ENCODE results near the gene ADAMTS5. TPM values are rescaled to one million over a fixed set of nuclear protein-coding genes. Genes with fewer than 3 reads are reported as not detected.

ADAMTS5 gene
- total RNA-seq, 4 donors from 2014 or later, result 24.8 to 99.7 (median 48.4) TPM

DNA sequence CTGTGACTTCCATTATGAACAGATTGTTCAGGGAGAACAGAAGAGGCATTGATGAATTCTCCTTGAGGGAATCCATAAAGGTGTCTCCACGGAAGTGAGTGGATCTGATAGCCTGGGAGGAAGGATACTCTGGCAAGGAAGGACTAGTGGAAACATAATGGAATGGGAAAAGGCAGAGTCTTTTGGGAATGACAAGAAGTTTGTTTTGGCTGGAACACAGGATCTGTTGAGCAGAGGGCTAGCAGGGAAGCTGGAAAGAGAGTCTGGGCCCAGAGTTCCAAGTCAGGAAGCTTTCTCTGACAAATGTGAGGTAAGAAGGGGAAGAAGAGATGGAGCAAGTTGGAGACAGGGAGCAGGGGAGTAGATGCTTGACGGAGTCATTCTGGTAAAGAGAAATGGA, 8.1 kb downstream of the ADAMTS5 start:
- TF ChIP-seq POLR2A (IDR thresholded peaks at IDR 0.05) (no peak), CTCF (IDR thresholded peaks at IDR 0.05) (no peak)
- intact Hi-C loops (cut with DNase I; ENCODE audit: low total_unique reads), result no loop called here
- H3K9me3 ChIP-seq, result no peaks in the 10 kb centered on the region
- H3K27me3 ChIP-seq, result no peaks in the 10 kb centered on the region
- peaks cover 7% of the 10 kb centered on the region in 2 donors for H3K4me1 ChIP-seq
- H3K27ac ChIP-seq, result peak overlapping the region; percentile 39 to 98
- no peak overlapping the region for H3K4me3 ChIP-seq
- DNase-seq, result no peak
- H3K36me3 ChIP-seq, result no peaks in the 10 kb centered on the region

GRCh38 chr21:26956813-26957212, 10.1 kb downstream of the ADAMTS5 start:
- intact Hi-C loops (cut with DNase I; ENCODE audit: low total_unique reads), result no loop called here
- Histone ChIP-seq H3K9me3 (no peaks in the 10 kb centered on the region), H3K27ac (peak overlapping the region; percentile 31 to 34), H3K36me3 (no peaks in the 10 kb centered on the region), H3K4me3 (no peak overlapping the region), H3K27me3 (no peaks in the 10 kb centered on the region), H3K4me1 (peaks cover 7 to 12% of the 10 kb centered on the region in 2 donors)
- no peak for TF ChIP-seq POLR2A (IDR thresholded peaks at IDR 0.05)
- DNase-seq, result no peak

- TF ChIP-seq POLR2A (IDR thresholded peaks at IDR 0.05) (no peak), CTCF (IDR thresholded peaks at IDR 0.05) (no peak)
- intact Hi-C loops (cut with DNase I; ENCODE audit: low total_unique reads), result no loop called here
- no peak overlapping the region for H3K4me3 ChIP-seq
- no peak for DNase-seq
- H3K4me1 ChIP-seq, result peaks cover 1 to 12% of the 10 kb centered on the region in 2 donors
- peak overlapping the region; percentile 31 to 34 for H3K27ac ChIP-seq
- no peaks in the 10 kb centered on the region for H3K27me3 ChIP-seq
- no peaks in the 10 kb centered on the region for H3K36me3 ChIP-seq
- H3K9me3 ChIP-seq, result no peaks in the 10 kb centered on the region
Measured at GRCh38 chr21:26956216-26956615, 10.7 kb downstream of the ADAMTS5 start.

- Histone ChIP-seq H3K4me1 (peaks cover 0 to 5% of the 10 kb centered on the region in 2 donors), H3K4me3 (no peak overlapping the region), H3K36me3 (no peaks in the 10 kb centered on the region), H3K27ac (peak overlapping the region; percentile 24 to 30), H3K9me3 (no peaks in the 10 kb centered on the region), H3K27me3 (no peaks in the 10 kb centered on the region)
- DNase-seq, result no peak
- intact Hi-C loops (cut with DNase I; ENCODE audit: low total_unique reads), result no loop called here
- TF ChIP-seq CTCF (IDR thresholded peaks at IDR 0.05) (no peak), POLR2A (IDR thresholded peaks at IDR 0.05) (no peak)
Measured at GRCh38 chr21:26954662-26955121, 12.2 kb downstream of the ADAMTS5 start.

GRCh38 chr21:26952374-26953066, 14.4 kb downstream of the ADAMTS5 start:
- no peak for TF ChIP-seq CTCF (IDR thresholded peaks at IDR 0.05)
- no peak for TF ChIP-seq POLR2A (IDR thresholded peaks at IDR 0.05)

More at GRCh38 chr21:26952374-26953066, 14.4 kb downstream of the ADAMTS5 start:
- DNase-seq, result no peak
- H3K27me3 ChIP-seq, result no peaks in the 10 kb centered on the region
- H3K4me1 ChIP-seq, result peaks cover 0 to 5% of the 10 kb centered on the region in 2 donors
- peak overlapping the region; percentile 25 to 28 for H3K27ac ChIP-seq
- no peak overlapping the region for H3K4me3 ChIP-seq
- H3K9me3 ChIP-seq, result no peaks in the 10 kb centered on the region
- intact Hi-C loops (cut with DNase I; ENCODE audit: low total_unique reads), result no loop called here
- H3K36me3 ChIP-seq, result no peaks in the 10 kb centered on the region
